Measurements from ENCODE around the gene DBNDD1.

DNA sequence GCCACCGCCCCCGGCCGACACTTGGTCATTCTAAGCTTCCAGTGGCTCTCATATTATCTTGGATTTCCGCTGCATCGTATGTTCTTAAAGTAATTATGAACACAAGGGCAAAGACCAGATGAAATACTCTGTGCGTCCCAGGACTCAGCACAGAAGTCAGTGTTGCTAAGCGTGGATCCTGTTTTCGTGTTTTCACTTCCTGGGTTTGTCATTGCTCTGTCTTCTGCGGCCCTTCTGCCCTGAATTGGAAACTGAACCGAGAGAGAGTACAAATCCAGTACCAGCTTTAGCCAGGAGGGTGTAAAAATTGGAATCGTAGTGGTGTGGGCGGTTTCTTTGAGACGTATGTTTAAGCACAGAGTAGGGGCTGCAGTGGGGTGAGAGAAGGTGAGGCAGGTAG is 32.7 kb downstream of the DBNDD1 start:
- TF ChIP-seq, protein P1, sequence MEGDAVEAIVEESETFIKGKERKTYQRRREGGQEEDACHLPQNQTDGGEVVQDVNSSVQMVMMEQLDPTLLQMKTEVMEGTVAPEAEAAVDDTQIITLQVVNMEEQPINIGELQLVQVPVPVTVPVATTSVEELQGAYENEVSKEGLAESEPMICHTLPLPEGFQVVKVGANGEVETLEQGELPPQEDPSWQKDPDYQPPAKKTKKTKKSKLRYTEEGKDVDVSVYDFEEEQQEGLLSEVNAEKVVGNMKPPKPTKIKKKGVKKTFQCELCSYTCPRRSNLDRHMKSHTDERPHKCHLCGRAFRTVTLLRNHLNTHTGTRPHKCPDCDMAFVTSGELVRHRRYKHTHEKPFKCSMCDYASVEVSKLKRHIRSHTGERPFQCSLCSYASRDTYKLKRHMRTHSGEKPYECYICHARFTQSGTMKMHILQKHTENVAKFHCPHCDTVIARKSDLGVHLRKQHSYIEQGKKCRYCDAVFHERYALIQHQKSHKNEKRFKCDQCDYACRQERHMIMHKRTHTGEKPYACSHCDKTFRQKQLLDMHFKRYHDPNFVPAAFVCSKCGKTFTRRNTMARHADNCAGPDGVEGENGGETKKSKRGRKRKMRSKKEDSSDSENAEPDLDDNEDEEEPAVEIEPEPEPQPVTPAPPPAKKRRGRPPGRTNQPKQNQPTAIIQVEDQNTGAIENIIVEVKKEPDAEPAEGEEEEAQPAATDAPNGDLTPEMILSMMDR (IDR thresholded peaks at IDR 0.05): no peak
- no peak for TF ChIP-seq TCF7L2 (IDR thresholded peaks at IDR 0.05; ENCODE audit: low read depth, low read length)

All from Panc1 (cell line).